HK-2 (cell line): Measurements from ENCODE around the gene MAP4K4.
A peak's percentile ranks its signal among the peaks of the same experiment; 100 is the strongest.

Source experiments
- DNase-seq: peaks from one replicate; pipeline ENCODE4 v3.0.0-alpha.2; 2018; ENCODE audit not compliant: unreplicated experiment

MAP4K4 gene

GRCh38 chr2:101870444-101870843 is 172.9 kb downstream of the MAP4K4 start:
- DNase-seq: no peak

- DNase-seq: no peak
Observed at GRCh38 chr2:101871480-101871879, 174.0 kb downstream of the MAP4K4 start.

DNA sequence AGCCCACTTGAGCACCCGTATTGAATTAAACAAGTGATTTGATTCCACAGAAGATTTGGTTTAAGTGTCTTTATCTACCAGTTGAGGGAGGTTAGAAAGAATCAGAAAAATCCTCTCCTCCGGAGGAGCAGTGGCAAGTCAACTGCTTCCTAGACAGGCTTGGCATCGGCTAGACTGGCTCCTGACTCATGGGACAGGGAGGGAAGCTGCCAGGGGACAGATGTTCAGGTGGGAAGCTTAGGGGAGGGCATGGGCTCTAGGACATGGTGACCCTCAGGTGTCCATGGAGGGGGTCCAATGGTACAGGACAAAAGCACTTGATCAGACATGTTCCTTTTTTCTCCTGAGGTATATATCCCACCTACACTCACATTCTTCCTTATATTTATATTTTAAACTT is 175.0 kb downstream of the MAP4K4 start:
- no peak for DNase-seq

DNA sequence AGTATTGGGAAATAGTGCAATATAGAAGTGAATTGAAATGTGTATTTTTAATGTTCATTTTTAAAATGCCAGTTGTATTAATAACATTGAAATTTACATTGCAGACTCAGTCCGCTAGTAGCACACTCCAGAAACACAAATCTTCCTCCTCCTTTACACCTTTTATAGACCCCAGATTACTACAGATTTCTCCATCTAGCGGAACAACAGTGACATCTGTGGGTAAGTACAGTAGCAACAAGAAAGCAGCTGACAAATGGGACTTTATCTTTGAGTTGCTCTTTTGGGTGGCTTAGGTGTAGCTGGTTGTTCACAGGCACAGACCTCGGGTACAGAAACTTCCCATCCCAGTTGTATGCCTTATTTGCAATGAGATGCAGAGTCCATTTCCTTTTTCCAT is 176.0 kb downstream of the MAP4K4 start:
- no peak for DNase-seq

DNA sequence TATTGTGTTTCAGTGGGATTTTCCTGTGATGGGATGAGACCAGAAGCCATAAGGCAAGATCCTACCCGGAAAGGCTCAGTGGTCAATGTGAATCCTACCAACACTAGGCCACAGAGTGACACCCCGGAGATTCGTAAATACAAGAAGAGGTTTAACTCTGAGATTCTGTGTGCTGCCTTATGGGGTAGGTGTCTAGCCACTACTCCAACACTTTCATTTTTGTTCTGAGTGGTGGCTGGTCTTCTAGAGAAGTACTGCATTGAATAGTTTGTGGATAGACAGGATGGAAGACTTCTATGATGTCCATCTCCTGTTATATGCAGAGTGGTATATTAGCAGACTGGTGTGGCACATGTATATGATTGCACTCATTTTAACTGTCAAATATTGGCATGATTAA is 176.6 kb downstream of the MAP4K4 start:
- no peak for DNase-seq

GRCh38 chr2:101879466-101879865 is 182.0 kb downstream of the MAP4K4 start:
- no peak for DNase-seq

GRCh38 chr2:101881131-101881530 is 183.6 kb downstream of the MAP4K4 start:
- DNase-seq: no peak

DNA sequence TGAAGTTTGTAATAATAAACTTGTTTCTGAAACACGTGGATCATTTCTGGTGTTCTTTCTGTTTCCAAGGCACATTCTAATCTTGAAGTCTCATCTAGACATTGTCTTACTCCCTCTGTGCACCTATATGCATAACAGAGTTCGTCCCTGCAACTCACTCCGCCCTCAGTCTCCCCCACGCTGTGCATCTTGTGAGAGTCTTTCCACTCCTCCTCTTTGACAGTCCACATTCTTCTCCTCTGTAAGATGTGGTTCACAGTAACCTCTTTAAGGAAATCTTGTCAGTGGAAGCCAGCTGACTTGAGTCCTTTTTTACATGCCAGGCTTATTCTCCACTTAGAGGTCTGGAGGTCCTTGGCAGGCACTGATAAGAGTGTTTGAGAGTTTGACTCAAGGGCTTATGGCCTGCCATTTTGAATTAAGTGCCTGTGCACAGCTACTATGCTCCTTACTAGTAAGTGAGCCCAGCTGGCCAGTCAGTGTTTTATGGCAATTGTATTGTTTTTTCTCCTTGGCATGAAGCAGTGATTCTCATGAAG is 185.3 kb downstream of the MAP4K4 start:
- no peak for DNase-seq

GRCh38 chr2:101883860-101884259 is 186.4 kb downstream of the MAP4K4 start:
- peak; percentile 20 for DNase-seq

DNA sequence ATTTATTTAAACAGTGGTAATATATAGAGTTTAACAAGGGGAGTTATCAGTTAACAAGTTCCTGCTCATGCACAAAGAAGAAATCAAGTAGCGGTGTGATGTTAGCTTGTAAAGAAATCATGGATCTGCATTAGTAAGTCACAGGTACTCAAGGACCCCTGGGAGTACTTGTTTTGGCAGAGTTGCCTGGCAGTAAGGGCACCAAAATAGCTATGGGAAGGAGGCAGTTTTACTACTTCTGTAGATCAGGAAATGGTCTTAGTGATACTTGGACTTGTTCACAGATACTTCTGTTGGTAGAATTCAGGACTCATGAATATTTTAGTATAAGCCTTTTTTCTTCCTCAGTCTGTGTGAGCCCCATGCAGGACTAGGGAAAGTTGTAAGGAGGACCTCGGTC is 186.9 kb downstream of the MAP4K4 start:
- no peak for DNase-seq

DNA sequence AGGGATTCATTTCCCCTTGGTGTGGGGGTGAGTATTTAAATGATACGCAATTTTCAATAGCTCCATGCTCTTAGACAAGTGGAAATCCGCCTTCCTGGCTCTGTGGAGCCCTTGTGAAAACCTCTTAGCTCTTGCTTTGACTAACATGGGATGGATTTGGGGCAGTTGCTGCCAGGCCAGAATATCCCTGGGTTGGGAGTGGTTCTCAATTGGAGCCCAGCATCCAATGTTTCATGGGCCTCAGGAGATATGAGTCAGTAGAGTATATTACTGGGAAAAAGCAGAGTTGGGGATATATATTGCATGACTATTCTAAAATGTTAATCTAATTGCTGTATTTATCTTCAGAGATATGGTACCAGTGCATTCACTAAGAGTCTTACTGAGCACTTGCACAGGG is 189.8 kb downstream of the MAP4K4 start:
- DNase-seq: no peak

- no peak for DNase-seq
Observed at GRCh38 chr2:101889460-101890098, 192.1 kb downstream of the MAP4K4 start.

- DNase-seq: no peak
Observed at GRCh38 chr2:101892377-101892776, 194.9 kb downstream of the MAP4K4 start.

DNA sequence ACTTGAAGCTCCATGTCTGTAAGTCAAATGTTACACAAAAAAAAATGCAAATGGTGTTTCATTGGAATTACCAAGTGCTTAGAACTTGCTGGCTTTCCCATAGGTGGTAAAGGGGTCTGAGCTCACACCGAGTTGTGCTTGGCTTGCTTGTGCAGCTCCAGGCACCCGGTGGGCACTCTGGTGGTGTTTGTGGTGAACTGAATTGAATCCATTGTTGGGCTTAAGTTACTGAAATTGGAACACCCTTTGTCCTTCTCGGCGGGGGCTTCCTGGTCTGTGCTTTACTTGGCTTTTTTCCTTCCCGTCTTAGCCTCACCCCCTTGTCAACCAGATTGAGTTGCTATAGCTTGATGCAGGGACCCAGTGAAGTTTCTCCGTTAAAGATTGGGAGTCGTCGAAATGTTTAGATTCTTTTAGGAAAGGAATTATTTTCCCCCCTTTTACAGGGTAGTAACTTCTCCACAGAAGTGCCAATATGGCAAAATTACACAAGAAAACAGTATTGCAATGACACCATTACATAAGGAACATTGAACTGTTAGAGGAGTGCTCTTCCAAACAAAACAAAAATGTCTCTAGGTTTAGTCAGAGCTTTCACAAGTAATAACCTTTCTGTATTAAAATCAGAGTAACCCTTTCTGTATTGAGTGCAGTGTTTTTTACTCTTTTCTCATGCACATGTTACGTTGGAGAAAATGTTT is 196.3 kb downstream of the MAP4K4 start:
- no peak for DNase-seq

- DNase-seq: no peak
Observed at GRCh38 chr2:101895039-101895438, 197.5 kb downstream of the MAP4K4 start.

DNA sequence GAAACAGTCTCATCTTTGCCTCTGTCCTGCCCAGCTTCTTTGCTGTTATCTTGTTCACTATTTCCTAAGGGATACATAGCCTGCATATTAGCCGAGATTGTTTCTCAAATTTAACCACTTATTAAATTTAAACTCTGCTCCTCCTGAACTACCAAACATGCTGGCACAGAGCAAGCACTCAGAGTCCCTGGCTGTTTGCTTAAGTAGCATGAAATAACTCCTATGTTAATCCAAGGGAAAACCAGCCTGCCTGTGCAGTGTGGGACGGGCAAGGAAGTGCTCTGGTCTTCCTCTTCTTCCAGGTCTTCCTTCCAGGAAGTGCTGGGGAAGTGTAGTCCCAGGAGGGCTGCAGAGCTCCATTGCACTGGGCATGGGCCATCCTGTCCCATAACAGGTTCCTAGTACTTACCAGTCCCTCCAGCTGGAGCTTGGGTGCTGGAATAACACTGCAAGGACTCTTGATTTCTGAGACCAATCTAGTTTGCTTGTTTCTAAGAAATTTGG is 198.4 kb downstream of the MAP4K4 start:
- DNase-seq: no peak

- DNase-seq: no peak
Observed at GRCh38 chr2:101897301-101897700, 199.8 kb downstream of the MAP4K4 start.

DNA sequence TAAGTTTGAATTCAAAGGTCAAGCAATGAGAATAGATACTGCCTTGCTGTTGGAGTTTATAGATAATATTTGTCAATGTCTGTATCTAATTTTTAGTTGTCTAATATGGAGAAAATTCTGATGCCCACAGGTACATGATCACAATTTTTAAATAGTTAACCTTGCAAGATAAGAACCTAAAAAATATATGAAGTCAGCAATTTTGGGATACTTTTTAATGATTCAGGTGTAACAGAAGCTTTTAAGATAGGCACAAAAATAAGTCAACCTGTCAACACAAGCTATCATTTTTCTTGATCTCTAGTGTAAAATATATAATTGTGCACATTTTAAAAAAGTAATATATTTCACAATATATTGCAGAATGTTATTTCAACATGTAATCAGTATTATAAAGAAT is 201.8 kb downstream of the MAP4K4 start:
- no peak for DNase-seq

GRCh38 chr2:101899871-101900270 is 202.4 kb downstream of the MAP4K4 start:
- DNase-seq: no peak

DNA sequence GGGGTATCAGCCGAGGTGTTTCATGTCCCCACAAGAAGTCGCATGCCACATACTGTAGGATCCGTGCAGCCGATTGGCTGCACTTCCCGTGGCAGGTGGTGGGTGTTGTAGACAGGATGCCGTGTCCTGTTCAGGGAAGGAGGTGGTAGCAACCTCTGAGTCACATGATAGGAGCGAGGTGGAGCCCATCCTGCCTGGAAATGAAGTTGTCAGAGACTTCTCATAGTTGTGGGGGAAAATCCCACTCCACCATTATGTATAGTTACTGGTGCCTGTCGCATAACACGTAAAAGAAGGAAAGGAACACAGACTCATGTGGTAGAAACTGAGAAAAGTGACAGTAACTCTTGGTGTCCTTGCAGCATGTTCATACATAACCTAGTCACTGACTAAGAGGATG is 202.9 kb downstream of the MAP4K4 start:
- DNase-seq: no peak

GRCh38 chr2:101901241-101901640 is 203.7 kb downstream of the MAP4K4 start:
- no peak for DNase-seq

DNA sequence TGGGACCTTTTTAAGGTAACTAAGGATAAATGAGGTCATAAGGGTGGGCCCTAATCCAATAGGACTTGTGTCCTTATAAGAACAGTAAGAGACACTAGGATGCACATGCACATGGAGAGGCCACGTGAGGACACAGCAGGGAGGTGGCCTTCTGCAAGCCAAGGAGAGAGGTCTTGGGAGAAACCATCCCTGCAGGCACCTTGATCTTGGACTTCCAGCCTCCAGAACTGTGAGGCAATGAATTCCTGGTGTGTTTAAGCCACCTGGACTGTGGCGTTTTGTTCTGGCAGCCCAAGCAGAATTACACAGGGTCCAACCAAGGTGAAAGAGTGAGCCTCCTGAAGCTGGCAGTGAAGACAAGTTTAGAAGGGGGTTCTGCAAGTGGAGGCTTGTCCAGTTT is 204.7 kb downstream of the MAP4K4 start:
- no peak for DNase-seq

- DNase-seq: no peak
Observed at GRCh38 chr2:101904916-101905315, 207.4 kb downstream of the MAP4K4 start.
